Upper lobe of left lung (tissue), 4 donors: ENCODE measurements around the gene MBD3.

Experiments used
- EP300 ChIP-seq, 4 donors: sonication (generic); formaldehyde crosslinking; IDR thresholded peaks; one replicate each; pipeline ENCODE4 v1.5.1; 2017; ENCODE audit warnings: antibody characterized with exemption in 4 of 4, control low read depth in 2 of 4
- POLR2A ChIP-seq, 4 donors: fragments of 450-650 bp; IDR thresholded peaks; one replicate each; pipeline ENCODE4 v1.5.1; 2016 to 2017; ENCODE audit warnings: antibody characterized with exemption in 4 of 4, mild to moderate bottlenecking in 2 of 4
- TF ChIP-seq, protein P1 (sequence below), 6 experiments: fragments of 450-650 bp in 4 of 6; fragments of 200-600 bp in 2 of 6; sonication (generic) in 2 of 6; IDR thresholded peaks; one replicate each; pipeline ENCODE4 v1.5.1; 2016 to 2019; ENCODE audit warnings: antibody characterized with exemption in 6 of 6

DNA sequence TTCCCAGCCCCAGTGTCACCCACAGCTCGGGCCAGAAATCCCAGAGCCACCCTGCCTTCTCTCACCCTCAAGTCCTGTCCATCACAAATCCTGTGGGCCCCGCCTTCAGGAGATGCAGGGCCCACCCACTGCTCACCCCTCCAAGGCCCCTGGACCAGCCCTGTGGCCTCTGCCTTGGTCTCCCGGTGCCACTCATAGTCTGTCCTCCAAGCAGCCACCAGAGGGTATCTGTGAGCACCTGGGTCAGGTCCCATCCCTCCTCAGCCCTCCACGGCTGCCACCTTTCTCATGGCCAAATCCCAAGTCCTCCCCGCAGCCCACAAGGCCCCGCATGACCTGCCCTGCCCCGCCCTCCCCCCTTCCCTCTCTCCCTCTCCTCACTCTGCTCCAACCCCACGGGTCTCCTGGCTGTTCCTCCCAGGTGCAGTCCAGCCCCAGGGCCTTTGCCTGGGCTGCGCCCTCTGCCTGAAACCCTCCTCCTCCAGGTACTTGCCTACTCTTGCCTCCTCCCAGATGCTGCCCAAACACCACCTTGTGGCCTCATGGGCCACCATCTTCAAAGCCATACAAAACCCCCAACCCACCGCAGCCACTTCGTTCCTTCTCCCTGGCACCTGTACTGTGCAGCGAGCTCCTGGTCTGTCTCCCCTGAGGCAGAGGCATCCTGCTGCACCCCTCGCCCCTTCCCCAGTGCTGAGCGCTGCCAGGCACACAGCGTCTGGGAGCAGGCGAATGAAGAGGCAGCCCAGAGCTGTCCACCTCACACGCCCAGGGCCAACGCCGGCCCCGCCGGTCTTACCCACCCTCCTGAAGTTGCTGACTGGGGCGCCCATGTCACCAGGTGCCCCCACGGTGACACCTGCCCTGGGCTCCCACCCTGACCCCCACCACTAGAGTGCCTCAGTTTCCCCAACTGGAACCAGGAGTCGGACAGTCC is 25.8 kb upstream of the MBD3 start:
- TF ChIP-seq POLR2A (IDR thresholded peaks at IDR 0.05) (no peak), EP300 (IDR thresholded peaks at IDR 0.05) (no peak)
- TF ChIP-seq, protein P1, sequence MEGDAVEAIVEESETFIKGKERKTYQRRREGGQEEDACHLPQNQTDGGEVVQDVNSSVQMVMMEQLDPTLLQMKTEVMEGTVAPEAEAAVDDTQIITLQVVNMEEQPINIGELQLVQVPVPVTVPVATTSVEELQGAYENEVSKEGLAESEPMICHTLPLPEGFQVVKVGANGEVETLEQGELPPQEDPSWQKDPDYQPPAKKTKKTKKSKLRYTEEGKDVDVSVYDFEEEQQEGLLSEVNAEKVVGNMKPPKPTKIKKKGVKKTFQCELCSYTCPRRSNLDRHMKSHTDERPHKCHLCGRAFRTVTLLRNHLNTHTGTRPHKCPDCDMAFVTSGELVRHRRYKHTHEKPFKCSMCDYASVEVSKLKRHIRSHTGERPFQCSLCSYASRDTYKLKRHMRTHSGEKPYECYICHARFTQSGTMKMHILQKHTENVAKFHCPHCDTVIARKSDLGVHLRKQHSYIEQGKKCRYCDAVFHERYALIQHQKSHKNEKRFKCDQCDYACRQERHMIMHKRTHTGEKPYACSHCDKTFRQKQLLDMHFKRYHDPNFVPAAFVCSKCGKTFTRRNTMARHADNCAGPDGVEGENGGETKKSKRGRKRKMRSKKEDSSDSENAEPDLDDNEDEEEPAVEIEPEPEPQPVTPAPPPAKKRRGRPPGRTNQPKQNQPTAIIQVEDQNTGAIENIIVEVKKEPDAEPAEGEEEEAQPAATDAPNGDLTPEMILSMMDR (IDR thresholded peaks at IDR 0.05) = peak in 2 of 6 experiments; percentile 20 to 36
